Retinal pigment epithelial cell (primary cell): ENCODE results near the gene TRAPPC13.

ENCODE experiments used
- DNase-seq: peaks from one replicate; pipeline ENCODE4 v3.0.0-alpha.2; 2010; ENCODE audit warnings: low read depth
- H3K4me3 ChIP-seq: 2 replicates; pipeline ENCODE4 v1.5.1; 2011; ENCODE audit warnings: mild to moderate bottlenecking, low read length, control low read depth, moderate library complexity
- TF ChIP-seq, protein P1 (sequence below): conservative IDR thresholded peaks from 2 replicates; pipeline ENCODE4 v1.5.1; 2011; ENCODE audit warnings: low read depth, low read length, control low read depth, inconsistent platforms

TRAPPC13 gene

GRCh38 chr5:65623482-65623881, 1.3 kb upstream of the TRAPPC13 start:
- TF ChIP-seq, protein P1, sequence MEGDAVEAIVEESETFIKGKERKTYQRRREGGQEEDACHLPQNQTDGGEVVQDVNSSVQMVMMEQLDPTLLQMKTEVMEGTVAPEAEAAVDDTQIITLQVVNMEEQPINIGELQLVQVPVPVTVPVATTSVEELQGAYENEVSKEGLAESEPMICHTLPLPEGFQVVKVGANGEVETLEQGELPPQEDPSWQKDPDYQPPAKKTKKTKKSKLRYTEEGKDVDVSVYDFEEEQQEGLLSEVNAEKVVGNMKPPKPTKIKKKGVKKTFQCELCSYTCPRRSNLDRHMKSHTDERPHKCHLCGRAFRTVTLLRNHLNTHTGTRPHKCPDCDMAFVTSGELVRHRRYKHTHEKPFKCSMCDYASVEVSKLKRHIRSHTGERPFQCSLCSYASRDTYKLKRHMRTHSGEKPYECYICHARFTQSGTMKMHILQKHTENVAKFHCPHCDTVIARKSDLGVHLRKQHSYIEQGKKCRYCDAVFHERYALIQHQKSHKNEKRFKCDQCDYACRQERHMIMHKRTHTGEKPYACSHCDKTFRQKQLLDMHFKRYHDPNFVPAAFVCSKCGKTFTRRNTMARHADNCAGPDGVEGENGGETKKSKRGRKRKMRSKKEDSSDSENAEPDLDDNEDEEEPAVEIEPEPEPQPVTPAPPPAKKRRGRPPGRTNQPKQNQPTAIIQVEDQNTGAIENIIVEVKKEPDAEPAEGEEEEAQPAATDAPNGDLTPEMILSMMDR = no peak
- no peak for DNase-seq
- peak overlapping the region; percentile 98 for H3K4me3 ChIP-seq

- DNase-seq = peak; percentile 70
- TF ChIP-seq, protein P1 = peak; percentile 9
- peak within 1 kb of the TSS; percentile 98 for H3K4me3 ChIP-seq
Observed at GRCh38 chr5:65624025-65624570, 729 bp upstream of the TRAPPC13 start, which contains the start of gene TRIM23. Gene TRIM23, minus strand, starts transcription at chr5:65624333. Its CDS starts 59 bp downstream, at chr5:65624274.

DNA sequence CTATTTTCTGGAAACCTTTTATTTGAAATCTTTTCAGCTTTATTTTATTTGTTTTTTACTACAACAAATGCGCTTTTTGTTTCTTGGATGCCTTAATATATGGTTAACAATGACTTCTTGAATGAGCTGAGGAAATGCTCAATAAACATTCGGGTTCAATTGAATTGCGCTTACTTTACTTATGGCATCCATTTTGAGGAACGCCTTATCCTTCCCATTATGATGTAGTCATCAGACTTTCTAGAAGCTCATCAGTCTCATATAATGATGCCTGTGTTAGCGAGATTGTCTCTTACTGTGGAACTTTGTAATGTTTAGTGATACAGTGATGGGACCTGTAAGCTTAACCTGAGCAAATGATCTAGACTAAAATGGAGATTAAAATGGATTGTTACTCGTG, 916 bp downstream of the TRAPPC13 start:
- no peak for DNase-seq
- peak overlapping the region; percentile 98 for H3K4me3 ChIP-seq
- TF ChIP-seq, protein P1 = no peak

DNA sequence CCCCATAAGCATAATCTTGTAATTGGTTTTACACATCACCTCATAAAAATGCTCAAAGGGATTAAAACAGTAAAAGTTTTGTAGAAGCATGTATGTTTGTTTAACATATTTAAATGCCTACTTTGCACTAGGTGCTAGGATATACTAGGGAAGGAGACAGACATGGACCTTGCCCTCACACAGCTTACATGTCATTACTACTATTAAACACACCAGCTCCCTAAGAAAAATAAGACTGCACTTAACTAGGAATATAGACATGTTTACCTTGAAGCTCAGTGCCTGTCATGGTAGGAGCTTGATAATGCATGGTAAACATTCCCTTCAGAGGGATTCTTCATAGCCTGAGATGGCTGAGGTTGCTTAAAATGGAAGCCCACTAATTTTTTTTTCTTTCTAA, 6.2 kb downstream of the TRAPPC13 start:
- TF ChIP-seq, protein P1 = no peak
- DNase-seq = no peak
- H3K4me3 ChIP-seq = no peak overlapping the region

DNA sequence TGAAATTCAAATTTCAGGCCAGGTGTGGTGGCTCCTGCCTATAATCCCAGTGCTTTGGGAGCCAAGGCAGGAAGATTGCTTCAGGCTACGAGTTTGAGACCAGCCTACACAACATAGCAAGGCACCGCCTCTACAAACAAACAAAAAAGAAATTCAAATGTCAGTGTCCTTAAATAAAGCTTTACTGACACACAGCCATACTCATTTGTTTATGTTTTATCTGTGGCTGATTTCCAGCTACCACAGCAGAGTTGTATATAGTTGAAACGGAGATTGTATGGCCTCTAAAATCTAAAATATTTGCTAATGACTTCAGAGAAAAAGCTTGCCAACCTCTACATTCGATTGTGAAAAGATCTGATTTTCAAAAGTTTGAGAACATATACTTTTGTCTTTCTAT, 15.4 kb downstream of the TRAPPC13 start:
- TF ChIP-seq, protein P1 = no peak
- H3K4me3 ChIP-seq = no peak overlapping the region
- no peak for DNase-seq

DNA sequence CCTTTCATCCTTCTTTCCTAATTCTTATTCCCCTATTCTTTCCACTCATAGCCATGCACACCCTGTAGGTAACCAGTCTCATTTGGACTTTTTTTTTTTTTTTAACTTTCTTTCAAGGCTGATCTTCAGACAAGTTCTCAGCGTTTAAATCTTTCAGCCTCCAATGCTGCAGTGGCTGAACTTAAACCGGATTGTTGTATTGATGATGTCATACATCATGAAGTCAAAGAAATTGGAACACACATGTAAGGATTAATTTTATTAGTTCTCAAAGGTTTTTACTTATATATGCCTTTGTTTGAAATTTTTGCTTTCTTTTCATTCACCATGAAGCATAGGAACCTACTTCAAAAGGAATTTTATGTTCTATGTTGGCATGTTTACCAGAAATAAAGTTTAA, 22.1 kb downstream of the TRAPPC13 start:
- no peak overlapping the region for H3K4me3 ChIP-seq
- TF ChIP-seq, protein P1 = no peak
- DNase-seq = no peak

GRCh38 chr5:65647941-65648340, 23.1 kb downstream of the TRAPPC13 start:
- no peak overlapping the region for H3K4me3 ChIP-seq
- TF ChIP-seq, protein P1 = no peak
- no peak for DNase-seq
